Measurements from ENCODE around the gene NCF1. TPM values are rescaled to one million over a fixed set of nuclear protein-coding genes. Genes with fewer than 3 reads are reported as not detected.
"Not testable (repeated sequence)": the region's sequence is repeated elsewhere in the genome, so short reads cannot be mapped to it uniquely, and the experiment has no call there.

NCF1 gene
- total and polyA plus RNA-seq, 5 experiments from 2014 or later = 9.0 to 13.0 (median 11.6) TPM

- H3K9me3 Mint-ChIP-seq, H3K4me1 Mint-ChIP-seq, POLR2A ChIA-PET, H3K36me3 Mint-ChIP-seq, H3K27me3 Mint-ChIP-seq, H3K27ac Mint-ChIP-seq, DNase-seq, H3K4me3 Mint-ChIP-seq: not testable (repeated sequence)
- ATAC-seq = peak; percentile 72 to 78
Measured at GRCh38 chr7:74765205-74765918, 8.4 kb upstream of the NCF1 start.

DNA sequence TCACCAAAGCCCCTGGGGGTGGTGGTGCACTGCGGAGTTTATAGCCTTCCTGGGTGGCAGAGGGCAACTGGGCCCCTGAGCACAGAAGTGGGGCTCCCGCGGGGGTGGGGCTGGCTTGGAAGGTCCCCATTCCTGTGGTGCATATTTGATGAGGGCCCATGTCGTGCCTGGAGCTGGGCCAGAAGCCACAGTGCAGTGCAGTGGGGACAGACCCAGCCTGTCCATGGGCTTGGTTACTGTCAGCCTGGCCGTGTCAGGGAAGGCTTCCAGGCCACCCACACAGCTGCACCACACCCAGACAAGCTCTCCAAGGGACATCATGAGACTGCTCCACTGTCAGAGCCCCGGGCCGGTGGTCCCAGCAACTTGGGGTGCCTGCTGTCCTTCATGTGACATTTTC lies 7.3 kb upstream of the NCF1 start:
- H3K27ac Mint-ChIP-seq, H3K9me3 Mint-ChIP-seq, H3K4me1 Mint-ChIP-seq, DNase-seq, H3K27me3 Mint-ChIP-seq, H3K4me3 Mint-ChIP-seq, POLR2A ChIA-PET, H3K36me3 Mint-ChIP-seq: not testable (repeated sequence)
- ATAC-seq = peak in 1 of 2 donors; percentile 8

DNA sequence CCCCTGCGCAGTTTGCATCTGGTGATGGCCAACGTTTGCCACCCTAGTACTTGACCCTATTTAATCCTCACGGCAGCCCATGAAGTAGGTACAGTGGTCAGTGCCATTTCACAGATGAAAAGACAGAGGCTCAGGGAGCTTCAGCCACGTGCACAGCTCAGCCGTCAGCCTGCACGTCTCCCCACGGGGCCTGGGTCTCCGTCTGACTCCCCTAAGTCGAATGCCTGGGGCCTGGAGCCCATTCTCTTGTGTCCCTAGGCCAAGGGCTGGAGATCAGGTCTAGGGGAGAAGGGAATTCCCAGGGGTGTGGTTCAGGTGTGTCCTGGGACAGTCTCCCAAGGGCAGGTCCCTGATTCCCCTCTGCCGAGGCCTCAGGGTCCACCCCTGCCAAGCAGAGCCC lies 6.8 kb upstream of the NCF1 start:
- peak overlapping the region in 2 of 10 donors; percentile 9 to 21 for H3K27ac Mint-ChIP-seq
- H3K9me3 Mint-ChIP-seq, H3K36me3 Mint-ChIP-seq, DNase-seq, POLR2A ChIA-PET, ATAC-seq, H3K4me3 Mint-ChIP-seq, H3K4me1 Mint-ChIP-seq, H3K27me3 Mint-ChIP-seq: not testable (repeated sequence)

- H3K4me3 Mint-ChIP-seq, H3K27me3 Mint-ChIP-seq, H3K36me3 Mint-ChIP-seq, H3K27ac Mint-ChIP-seq, DNase-seq, POLR2A ChIA-PET, ATAC-seq, H3K9me3 Mint-ChIP-seq, H3K4me1 Mint-ChIP-seq: not testable (repeated sequence)
Measured at GRCh38 chr7:74770062-74770461, 3.7 kb upstream of the NCF1 start.

DNA sequence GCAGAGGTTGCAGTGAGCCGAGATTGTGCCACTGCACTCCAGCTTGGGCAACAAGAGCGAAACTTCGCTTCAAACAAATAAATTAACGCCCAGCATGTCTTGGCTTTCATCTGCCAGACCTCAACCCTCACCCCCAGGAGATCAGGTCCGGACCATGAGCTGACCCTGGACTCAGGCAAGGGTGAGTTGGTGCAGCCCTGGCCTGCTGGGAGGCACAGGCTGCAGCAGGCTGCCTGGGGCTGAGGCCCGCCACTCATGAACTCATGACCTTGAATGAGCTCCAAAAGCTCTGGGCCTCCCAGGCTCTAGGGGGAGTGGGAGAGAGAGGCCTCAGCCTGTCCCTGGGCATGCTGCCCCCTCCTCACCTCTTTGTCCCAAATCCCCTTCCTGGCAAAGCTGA lies 1.7 kb upstream of the NCF1 start:
- H3K27ac Mint-ChIP-seq, H3K36me3 Mint-ChIP-seq, H3K27me3 Mint-ChIP-seq, POLR2A ChIA-PET, H3K9me3 Mint-ChIP-seq, H3K4me3 Mint-ChIP-seq, H3K4me1 Mint-ChIP-seq, DNase-seq, ATAC-seq: not testable (repeated sequence)

DNA sequence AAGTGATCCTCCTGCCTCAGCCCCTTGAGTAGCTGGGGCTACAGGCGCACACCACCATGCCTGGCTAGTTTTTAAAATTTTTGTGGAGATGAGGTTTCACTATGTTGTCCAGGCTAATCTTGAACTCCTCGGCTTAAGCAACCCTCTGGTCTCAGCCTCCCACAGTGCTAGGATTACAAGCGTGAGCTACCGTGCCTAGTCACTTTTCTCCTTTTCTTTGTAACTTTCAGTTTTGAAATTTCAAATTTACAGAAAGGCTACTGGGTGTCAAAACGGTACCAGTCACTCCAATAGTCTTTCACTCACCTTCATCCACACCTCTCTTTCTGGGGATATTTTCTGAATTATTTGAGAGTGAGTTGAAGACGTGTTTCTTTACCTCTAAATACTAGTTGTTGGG lies 1.3 kb downstream of the NCF1 start:
- H3K4me1 Mint-ChIP-seq, H3K4me3 Mint-ChIP-seq, H3K36me3 Mint-ChIP-seq, H3K27ac Mint-ChIP-seq, H3K27me3 Mint-ChIP-seq, POLR2A ChIA-PET, H3K9me3 Mint-ChIP-seq, ATAC-seq, DNase-seq: not testable (repeated sequence)

DNA sequence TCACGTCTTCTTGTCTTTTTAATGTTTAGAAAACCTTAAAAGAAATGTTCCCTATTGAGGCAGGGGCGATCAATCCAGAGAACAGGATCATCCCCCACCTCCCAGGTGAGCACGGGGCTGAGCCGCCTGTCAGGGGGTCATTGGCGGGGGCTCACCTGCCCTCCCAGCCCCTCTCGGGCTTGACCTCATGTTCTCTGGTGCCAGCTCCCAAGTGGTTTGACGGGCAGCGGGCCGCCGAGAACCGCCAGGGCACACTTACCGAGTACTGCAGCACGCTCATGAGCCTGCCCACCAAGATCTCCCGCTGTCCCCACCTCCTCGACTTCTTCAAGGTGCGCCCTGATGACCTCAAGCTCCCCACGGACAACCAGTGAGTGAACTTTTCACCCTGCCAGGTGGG lies 5.2 kb downstream of the NCF1 start:
- H3K4me3 Mint-ChIP-seq, DNase-seq, H3K4me1 Mint-ChIP-seq, ATAC-seq, H3K9me3 Mint-ChIP-seq, H3K27me3 Mint-ChIP-seq, POLR2A ChIA-PET, H3K36me3 Mint-ChIP-seq, H3K27ac Mint-ChIP-seq: not testable (repeated sequence)

GRCh38 chr7:74781746-74782145 lies 7.9 kb downstream of the NCF1 start:
- ATAC-seq, H3K27me3 Mint-ChIP-seq, DNase-seq, POLR2A ChIA-PET, H3K4me3 Mint-ChIP-seq, H3K36me3 Mint-ChIP-seq, H3K9me3 Mint-ChIP-seq, H3K27ac Mint-ChIP-seq, H3K4me1 Mint-ChIP-seq: not testable (repeated sequence)

DNA sequence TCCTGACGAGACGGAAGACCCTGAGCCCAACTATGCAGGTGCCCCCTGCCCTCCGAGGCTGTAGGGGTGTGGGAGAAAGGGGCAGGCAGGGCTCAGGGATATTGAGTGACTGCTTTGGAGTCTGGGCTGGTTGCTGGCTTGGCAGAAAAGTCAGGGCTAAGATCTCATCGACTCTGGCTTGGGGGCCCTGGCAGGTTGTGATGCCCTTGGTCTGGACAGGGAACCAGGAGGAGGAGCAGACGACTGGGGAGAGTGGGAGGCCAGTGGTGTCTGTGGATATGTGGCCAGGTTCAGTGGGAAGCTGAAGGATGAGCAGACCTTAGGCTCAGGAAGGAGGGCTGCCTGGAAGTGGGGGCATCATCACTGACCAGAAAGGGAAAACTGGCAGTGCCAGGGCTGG lies 9.8 kb downstream of the NCF1 start:
- H3K27me3 Mint-ChIP-seq, H3K36me3 Mint-ChIP-seq, DNase-seq, H3K4me3 Mint-ChIP-seq, ATAC-seq, H3K4me1 Mint-ChIP-seq, POLR2A ChIA-PET, H3K27ac Mint-ChIP-seq, H3K9me3 Mint-ChIP-seq: not testable (repeated sequence)

DNA sequence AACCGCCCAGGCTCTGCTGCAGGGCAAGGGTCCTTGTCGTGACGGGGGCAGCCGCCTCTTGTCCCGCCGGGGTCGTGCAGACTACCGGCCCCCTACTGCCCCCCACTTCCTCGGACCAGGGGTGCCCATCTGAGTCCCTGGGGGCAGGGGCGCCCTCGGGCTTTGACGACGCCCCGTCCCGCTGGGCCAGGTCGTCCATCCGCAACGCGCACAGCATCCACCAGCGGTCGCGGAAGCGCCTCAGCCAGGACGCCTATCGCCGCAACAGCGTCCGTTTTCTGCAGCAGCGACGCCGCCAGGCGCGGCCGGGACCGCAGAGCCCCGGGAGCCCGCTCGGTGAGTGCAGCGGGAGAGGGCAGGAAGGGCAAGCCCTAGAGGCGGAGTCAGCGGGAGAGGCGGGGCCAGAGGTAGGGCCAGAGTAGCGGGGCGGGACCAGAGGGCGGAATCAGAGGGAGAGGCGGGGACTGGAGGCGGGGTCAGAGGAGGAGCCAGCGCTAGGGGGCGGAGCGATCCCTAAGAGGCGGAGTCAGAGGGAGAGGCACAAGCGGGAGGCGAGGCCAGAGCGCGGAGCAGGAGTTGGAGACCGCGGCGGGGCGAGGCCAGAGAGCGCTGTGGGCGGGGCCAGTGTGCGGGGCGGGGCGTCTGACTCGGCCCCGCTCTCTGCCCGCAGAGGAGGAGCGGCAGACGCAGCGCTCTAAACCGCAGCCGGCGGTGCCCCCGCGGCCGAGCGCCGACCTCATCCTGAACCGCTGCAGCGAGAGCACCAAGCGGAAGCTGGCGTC lies 14.7 kb downstream of the NCF1 start:
- DNase-seq (peak; percentile 87 to 100 (median 97)), ATAC-seq (peak; percentile 87 to 88)
- H3K27me3 Mint-ChIP-seq, POLR2A ChIA-PET, H3K4me1 Mint-ChIP-seq, H3K9me3 Mint-ChIP-seq, H3K36me3 Mint-ChIP-seq: not testable (repeated sequence)
- peak overlapping the region in 4 of 10 donors; percentile 29 to 79 (median 42) for H3K27ac Mint-ChIP-seq
- H3K4me3 Mint-ChIP-seq = peak overlapping the region; percentile 52 to 78 (median 65)

- DNase-seq, H3K36me3 Mint-ChIP-seq, H3K27ac Mint-ChIP-seq, H3K4me1 Mint-ChIP-seq, H3K9me3 Mint-ChIP-seq, POLR2A ChIA-PET, H3K27me3 Mint-ChIP-seq: not testable (repeated sequence)
- peak overlapping the region in 1 of 10 donors; percentile 22 for H3K4me3 Mint-ChIP-seq
- ATAC-seq = peak in 1 of 2 donors; percentile 1
Measured at GRCh38 chr7:74789200-74789736, 15.5 kb downstream of the NCF1 start.

DNA sequence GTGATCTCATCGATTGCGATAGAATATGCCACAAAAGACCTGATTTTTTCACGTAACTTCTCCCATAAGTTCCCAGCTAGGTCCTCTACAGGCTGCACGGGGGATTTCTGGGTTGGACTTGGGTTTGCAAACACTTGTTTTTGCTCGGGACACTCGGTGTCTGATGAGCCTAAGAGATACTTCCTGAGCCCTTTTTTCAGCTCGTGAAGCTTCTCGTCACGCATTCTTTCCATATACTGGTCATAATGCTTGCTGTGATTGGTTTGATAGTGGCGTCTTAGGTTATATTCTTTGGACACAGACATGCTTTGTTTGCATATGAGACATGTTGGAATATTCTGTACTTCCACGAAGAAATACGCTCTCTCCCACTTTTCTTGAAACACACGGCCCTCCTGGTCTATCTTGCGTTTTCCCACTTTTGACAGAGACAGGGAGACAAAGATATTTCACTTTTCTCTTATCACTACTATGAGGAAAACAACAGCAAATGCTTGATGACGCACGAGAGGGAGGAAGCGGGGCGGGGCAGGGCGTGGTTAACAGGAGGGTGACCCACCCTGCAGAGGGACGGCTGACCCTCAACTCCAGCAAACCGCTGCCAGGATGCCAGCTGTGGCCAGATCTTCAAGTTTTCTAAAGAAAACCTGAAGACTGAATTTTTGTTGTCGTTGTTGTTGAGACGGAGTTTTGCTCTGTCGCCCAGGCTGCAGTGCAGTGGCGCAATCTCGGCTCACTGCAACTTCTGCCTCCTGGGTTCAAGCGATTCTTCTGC lies 24.2 kb downstream of the NCF1 start:
- DNase-seq, ATAC-seq, POLR2A ChIA-PET, H3K27ac Mint-ChIP-seq, H3K36me3 Mint-ChIP-seq, H3K27me3 Mint-ChIP-seq, H3K4me1 Mint-ChIP-seq, H3K9me3 Mint-ChIP-seq, H3K4me3 Mint-ChIP-seq: not testable (repeated sequence)

GRCh38 chr7:74798644-74799043 lies 24.8 kb downstream of the NCF1 start:
- ATAC-seq, H3K9me3 Mint-ChIP-seq, H3K4me3 Mint-ChIP-seq, H3K36me3 Mint-ChIP-seq, H3K27ac Mint-ChIP-seq, H3K27me3 Mint-ChIP-seq, DNase-seq, H3K4me1 Mint-ChIP-seq, POLR2A ChIA-PET: not testable (repeated sequence)
